HCT116 (cell line): ENCODE data around the gene LMNTD2. TPM values are rescaled to one million over a fixed set of nuclear protein-coding genes. Genes with fewer than 3 reads are reported as not detected.

Source experiments
- ATAC-seq: fragments of 200-7000 bp; cut with Tn5 transposase; 2 replicates; pipeline ENCODE4 v1.9.1; 2020; ENCODE audit warnings: mild to moderate bottlenecking, moderate library complexity
- BruUV-seq: library from RNA; stranded (reverse); fragments of 400-500 nt; replicated peaks from 2 replicates; lab custom pipeline; 2021; lab: Mats Ljungman, UMichigan
- CTCF ChIA-PET: fragments of 300-600 bp; sonication (Branson Sonifier 250); formaldehyde crosslinking; loops from one replicate; lab custom pipeline; 2021; ENCODE audit warnings: antibody characterized with exemption; lab: Charles Lee
- POLR2A ChIA-PET: fragments of 300-600, 350-600 bp; sonication (Branson Sonifier 250); formaldehyde crosslinking; loops from one replicate; lab custom pipeline; 2021; ENCODE audit warnings: antibody characterized with exemption; lab: Charles Lee
- RAD21 ChIA-PET, 2 experiments: fragments of 300-600 bp; sonication (Branson Sonifier 250); formaldehyde crosslinking; loops; one replicate each; lab custom pipeline; 2023; ENCODE audit warnings: low total read pairs in 2 of 2; ENCODE audit not compliant: uncharacterized antibody in 2 of 2, unreplicated experiment in 2 of 2, low non-redundant PET in 1 of 2; lab: Charles Lee
- DNase-seq: peaks from one replicate; pipeline ENCODE4 v3.0.0-alpha.2; 2010; ENCODE audit warnings: low read depth, low spot score
- H2AFZ ChIP-seq: fragments of 200-600 bp; shearing (Covaris generic), sonication (generic); 2 replicates; pipeline ENCODE4 v1.6.1; 2017; ENCODE audit warnings: low read depth, mixed run types, mixed read lengths, antibody characterized with exemption, low read length; ENCODE audit not compliant: poor library complexity, severe bottlenecking
- H3K27ac ChIP-seq: 2 replicates; pipeline ENCODE4 v1.5.1; 2012; ENCODE audit warnings: low read depth, low read length
- H3K27me3 ChIP-seq: fragments of 200-600 bp; sonication (generic); 2 replicates; pipeline ENCODE4 v1.6.1; 2016; ENCODE audit warnings: mixed run types, low read length, mixed read lengths; ENCODE audit not compliant: insufficient read depth
- H3K36me3 ChIP-seq, 2 experiments: fragments of 200-500 bp in 1 of 2; fragments of 200-600 bp in 1 of 2; sonication (Bioruptor generic) in 1 of 2; sonication (generic) in 1 of 2; 2 replicates each; pipeline versions ENCODE4 v1.5.1 to v1.6.1; 2014 to 2016; ENCODE audit warnings: low read length in 2 of 2, inconsistent platforms in 1 of 2, mixed read lengths in 1 of 2, mixed run types in 1 of 2; ENCODE audit not compliant: insufficient read depth in 2 of 2, control insufficient read depth in 1 of 2
- H3K4me1 ChIP-seq, 2 experiments: fragments of 200-600 bp in 1 of 2; sonication (generic) in 1 of 2; 2 replicates each; pipeline versions ENCODE4 v1.5.1 to v1.6.1; 2012 to 2017; ENCODE audit warnings: low read length in 2 of 2, inconsistent platforms in 1 of 2, mild to moderate bottlenecking in 1 of 2, mixed read lengths in 1 of 2, mixed run types in 1 of 2, moderate library complexity in 1 of 2; ENCODE audit not compliant: insufficient read depth in 2 of 2, control insufficient read depth in 1 of 2
- H3K4me2 ChIP-seq: fragments of 200-600 bp; sonication (generic); 2 replicates; pipeline ENCODE4 v1.6.1; 2017; ENCODE audit warnings: mixed run types, low read length, mixed read lengths
- H3K4me3 ChIP-seq, 2 experiments: fragments of 200-600 bp in 1 of 2; sonication (generic) in 1 of 2; replicated peaks in 1 of 2; 2 replicates each; pipeline ENCODE4 v1.5.1; 2011 to 2016; ENCODE audit warnings: low read length in 2 of 2, control low read depth in 1 of 2, low read depth in 1 of 2, mild to moderate bottlenecking in 1 of 2, mixed read lengths in 1 of 2, mixed run types in 1 of 2
- H3K79me2 ChIP-seq: fragments of 200-600 bp; sonication (generic); 2 replicates; pipeline ENCODE4 v1.6.1; 2017; ENCODE audit warnings: mild to moderate bottlenecking, mixed run types, low read length, moderate library complexity, mixed read lengths; ENCODE audit not compliant: insufficient read depth
- H3K9ac ChIP-seq: fragments of 200-600 bp; sonication (generic); 2 replicates; pipeline ENCODE4 v1.6.1; 2016; ENCODE audit warnings: low read length, mixed read lengths
- H3K9me2 ChIP-seq: fragments of 200-600 bp; sonication (generic), shearing (Covaris generic); 2 replicates; pipeline ENCODE4 v1.6.1; 2017; ENCODE audit warnings: mixed run types, mild to moderate bottlenecking, moderate library complexity; ENCODE audit not compliant: insufficient read depth
- H3K9me3 ChIP-seq, 2 experiments: fragments of 200-500 bp in 1 of 2; fragments of 200-600 bp in 1 of 2; sonication (Bioruptor generic) in 1 of 2; sonication (generic) in 1 of 2; 2 replicates each; pipeline ENCODE4 v1.6.1; 2014 to 2017; ENCODE audit warnings: low read length in 2 of 2, mixed read lengths in 2 of 2, inconsistent platforms in 1 of 2, low read depth in 1 of 2, mild to moderate bottlenecking in 1 of 2, mixed run types in 1 of 2, moderate library complexity in 1 of 2; ENCODE audit not compliant: control insufficient read depth in 1 of 2, insufficient read depth in 1 of 2
- H4K20me1 ChIP-seq: fragments of 200-600 bp; sonication (generic), shearing (Covaris generic); 2 replicates; pipeline ENCODE4 v1.6.1; 2017; ENCODE audit warnings: mixed run types, mild to moderate bottlenecking, moderate library complexity; ENCODE audit not compliant: insufficient read depth
- ATF3 ChIP-seq: IDR thresholded peaks from 2 replicates; pipeline ENCODE4 v1.6.1; 2012
- EGR1 ChIP-seq: IDR thresholded peaks from 2 replicates; pipeline ENCODE4 v1.6.1; 2012; ENCODE audit warnings: low read depth
- ELF1 ChIP-seq: IDR thresholded peaks from 2 replicates; pipeline ENCODE4 v1.6.1; 2012; ENCODE audit warnings: low read depth, borderline replicate concordance
- EZH2 ChIP-seq: fragments of 200-600 bp; sonication (generic); IDR thresholded peaks from 2 replicates; pipeline ENCODE4 v1.6.1; 2017; ENCODE audit warnings: antibody characterized with exemption, mixed run types
- EZH2phosphoT487 ChIP-seq: fragments of 200-600 bp; IDR thresholded peaks from 2 replicates; pipeline ENCODE4 v1.6.1; 2018; ENCODE audit warnings: antibody characterized with exemption, borderline replicate concordance
- FOSL1 ChIP-seq: IDR thresholded peaks from 2 replicates; pipeline ENCODE4 v1.6.1; 2012; ENCODE audit warnings: low read depth
- POLR2AphosphoS5 ChIP-seq: IDR thresholded peaks from 2 replicates; pipeline ENCODE4 v1.6.1; 2011; ENCODE audit warnings: mild to moderate bottlenecking, low read depth, low read length, moderate library complexity
- SIN3A ChIP-seq: IDR thresholded peaks from 2 replicates; pipeline ENCODE4 v1.6.1; 2012; ENCODE audit warnings: low read depth
- SP1 ChIP-seq: IDR thresholded peaks from 2 replicates; pipeline ENCODE4 v1.6.1; 2012; ENCODE audit warnings: low read depth
- ZFX ChIP-seq: fragments of 450-650 bp; IDR thresholded peaks from 2 replicates; pipeline ENCODE4 v1.6.1; 2017
- intact Hi-C: fragments of 100-400 bp; cut with micrococcal nuclease; formaldehyde crosslinking; loops from 2 replicates; pipeline ENCODE4 v1.10.0; 2022
- total RNA-seq: library from RNA; stranded (reverse); gene quantifications from one replicate; pipeline ENCODE4 v1.2.1, GENCODE V29; 2021; ENCODE audit not compliant: unreplicated experiment
- TF ChIP-seq, protein P1 (sequence below): IDR thresholded peaks from 2 replicates; pipeline ENCODE4 v1.6.1; 2011; ENCODE audit warnings: mild to moderate bottlenecking, low read length, moderate library complexity; ENCODE audit not compliant: insufficient replicate concordance; ENCODE audit errors: extremely low read depth

LMNTD2 gene
- total RNA-seq, 1 experiment from 2014 or later, result 9.5 TPM

- Histone ChIP-seq H3K9me2 (no peaks in the 10 kb centered on the region), H3K79me2 (peaks cover 27% of the 10 kb centered on the region), H3K4me1 (peaks cover 15 to 33% of the 10 kb centered on the region in 2 experiments; a peak in 3 of 4 replicates), H3K9me3 (no peaks in the 10 kb centered on the region), H2AFZ (no peak overlapping the region), H3K4me3 (peak overlapping the region; percentile 64 to 76), H3K36me3 (peaks cover 0 to 12% of the 10 kb centered on the region in 2 experiments; a peak in 1 of 4 replicates), H3K27me3 (no peaks in the 10 kb centered on the region), H4K20me1 (no peaks in the 10 kb centered on the region), H3K4me2 (peak overlapping the region; percentile 100), H3K9ac (peak overlapping the region; percentile 77), H3K27ac (peak overlapping the region; percentile 100)
- POLR2A ChIA-PET, result no interaction called here
- CTCF ChIA-PET, result no interaction called here
- TF ChIP-seq EZH2phosphoT487, result no peak
- TF ChIP-seq SP1, result no peak
- TF ChIP-seq ELF1, result no peak
- TF ChIP-seq ZFX, result no peak
- TF ChIP-seq EGR1, result no peak
- TF ChIP-seq SIN3A, result no peak
- TF ChIP-seq, protein P1, sequence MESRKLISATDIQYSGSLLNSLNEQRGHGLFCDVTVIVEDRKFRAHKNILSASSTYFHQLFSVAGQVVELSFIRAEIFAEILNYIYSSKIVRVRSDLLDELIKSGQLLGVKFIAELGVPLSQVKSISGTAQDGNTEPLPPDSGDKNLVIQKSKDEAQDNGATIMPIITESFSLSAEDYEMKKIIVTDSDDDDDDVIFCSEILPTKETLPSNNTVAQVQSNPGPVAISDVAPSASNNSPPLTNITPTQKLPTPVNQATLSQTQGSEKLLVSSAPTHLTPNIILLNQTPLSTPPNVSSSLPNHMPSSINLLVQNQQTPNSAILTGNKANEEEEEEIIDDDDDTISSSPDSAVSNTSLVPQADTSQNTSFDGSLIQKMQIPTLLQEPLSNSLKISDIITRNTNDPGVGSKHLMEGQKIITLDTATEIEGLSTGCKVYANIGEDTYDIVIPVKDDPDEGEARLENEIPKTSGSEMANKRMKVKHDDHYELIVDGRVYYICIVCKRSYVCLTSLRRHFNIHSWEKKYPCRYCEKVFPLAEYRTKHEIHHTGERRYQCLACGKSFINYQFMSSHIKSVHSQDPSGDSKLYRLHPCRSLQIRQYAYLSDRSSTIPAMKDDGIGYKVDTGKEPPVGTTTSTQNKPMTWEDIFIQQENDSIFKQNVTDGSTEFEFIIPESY, result no peak
- no peak for TF ChIP-seq POLR2AphosphoS5
- TF ChIP-seq EZH2, result no peak
- TF ChIP-seq FOSL1, result no peak
- TF ChIP-seq ATF3, result no peak
- BruUV-seq, result TSS peak; percentile 51
- DNase-seq (no peak), ATAC-seq (no peak)
- intact Hi-C loops, result loop anchor here (2.0 kb wide), 2 partner anchors 23 to 31 kb away; partner anchors contain the start of genes LMNTD2, RASSF7 and RNH1
- RAD21 ChIA-PET, result no interaction called here
Observed at GRCh38 chr11:537622-538430, 22.7 kb downstream of the LMNTD2 start.
